H1 (cell line): Measurements from ENCODE around the gene IRF8. TPM values are rescaled to one million over a fixed set of nuclear protein-coding genes. Genes with fewer than 3 reads are reported as not detected.

Source experiments
- CTCF ChIA-PET: fragments of 300-600 bp; sonication (Branson Sonifier 250); formaldehyde crosslinking; loops from one replicate; lab custom pipeline; 2021; ENCODE audit not compliant: partially characterized antibody; lab: Charles Lee
- POLR2A ChIA-PET: fragments of 300-600 bp; sonication (Branson Sonifier 250); formaldehyde crosslinking; loops from one replicate; lab custom pipeline; 2021; ENCODE audit warnings: inconsistent platforms; ENCODE audit not compliant: partially characterized antibody; lab: Charles Lee
- DNase-seq, 2 experiments: peaks; one replicate each; pipeline versions ENCODE4 v3.0.0 to v3.0.0-alpha.2; 2010 to 2022; ENCODE audit warnings: low spot score in 2 of 2, low read depth in 1 of 2, mixed read lengths in 1 of 2
- FAIRE-seq: peaks from 2 replicates; lab custom pipeline; 2011; peaks lifted over from hg19 to GRCh38; lab: Jason Lieb, UNC
- H2AFZ ChIP-seq: 2 replicates; pipeline ENCODE4 v1.8.1; 2012; ENCODE audit warnings: low read length, inconsistent platforms
- H2AK5ac ChIP-seq: 2 replicates; pipeline ENCODE4 v1.6.1; 2013; ENCODE audit warnings: low read depth, low read length
- H2BK120ac ChIP-seq: replicated peaks from 2 replicates; pipeline ENCODE3; 2013; ENCODE audit warnings: low read depth, low read length, inconsistent platforms
- H2BK12ac ChIP-seq: 2 replicates; pipeline ENCODE4 v1.6.1; 2013; ENCODE audit warnings: low read depth, low read length
- H2BK15ac ChIP-seq: 2 replicates; pipeline ENCODE4 v1.6.1; 2013; ENCODE audit warnings: low read length
- H2BK20ac ChIP-seq: 2 replicates; pipeline ENCODE4 v1.6.1; 2013; ENCODE audit warnings: low read length
- H2BK5ac ChIP-seq: 2 replicates; pipeline ENCODE4 v1.6.1; 2013; ENCODE audit warnings: low read depth, low read length
- H3K14ac ChIP-seq: 2 replicates; pipeline ENCODE4 v1.6.1; 2013; ENCODE audit warnings: inconsistent platforms; ENCODE audit not compliant: insufficient read length
- H3K18ac ChIP-seq: 2 replicates; pipeline ENCODE4 v1.6.1; 2013; ENCODE audit warnings: low read length; ENCODE audit errors: extremely low read depth
- H3K23ac ChIP-seq: 2 replicates; pipeline ENCODE4 v1.6.1; 2013; ENCODE audit warnings: inconsistent platforms; ENCODE audit not compliant: insufficient read length
- H3K23me2 ChIP-seq: 2 replicates; pipeline ENCODE4 v1.6.1; 2013; ENCODE audit warnings: low read depth, low read length
- H3K27ac ChIP-seq: 2 replicates; pipeline ENCODE4 v1.6.1; 2011; ENCODE audit warnings: low read depth, low read length, inconsistent platforms
- H3K27me3 ChIP-seq, 4 experiments: replicated peaks in 1 of 4; 1 replicate in 1 of 4; 2 replicates in 3 of 4; pipeline versions ENCODE4 v1.6.1 to v1.8.1; 2011 to 2013; ENCODE audit warnings: low read length in 3 of 4, mild to moderate bottlenecking in 3 of 4, inconsistent platforms in 2 of 4, mixed read lengths in 2 of 4, moderate library complexity in 1 of 4; ENCODE audit not compliant: control insufficient read depth in 3 of 4, insufficient read depth in 3 of 4; ENCODE audit errors: extremely low read depth in 1 of 4
- H3K36me3 ChIP-seq, 4 experiments: 2 replicates each; pipeline versions ENCODE4 v1.6.1 to v1.8.1; 2011 to 2013; ENCODE audit warnings: mild to moderate bottlenecking in 4 of 4, low read length in 3 of 4, moderate library complexity in 2 of 4, control low read depth in 1 of 4, inconsistent platforms in 1 of 4; ENCODE audit not compliant: insufficient read depth in 4 of 4, control insufficient read depth in 2 of 4
- H3K4ac ChIP-seq: replicated peaks from 2 replicates; pipeline ENCODE3; 2013; ENCODE audit warnings: low read length, low read depth, mixed read lengths, inconsistent platforms; ENCODE audit not compliant: insufficient read length
- H3K4me1 ChIP-seq, 4 experiments: replicated peaks in 1 of 4; 1 replicate in 1 of 4; 2 replicates in 3 of 4; pipeline versions ENCODE4 v1.6.1 to v1.8.1; 2011 to 2013; ENCODE audit warnings: low read length in 3 of 4, inconsistent platforms in 2 of 4, mixed read lengths in 1 of 4; ENCODE audit not compliant: insufficient read depth in 4 of 4, control insufficient read depth in 3 of 4
- H3K4me2 ChIP-seq, 2 experiments: 2 replicates each; pipeline versions ENCODE4 v1.6.1 to v1.8.1; 2011 to 2013; ENCODE audit warnings: low read depth in 2 of 2, low read length in 2 of 2, control low read depth in 1 of 2, inconsistent platforms in 1 of 2, mild to moderate bottlenecking in 1 of 2; ENCODE audit not compliant: insufficient read depth in 1 of 2
- H3K4me3 ChIP-seq, 4 experiments: fragments of 200-600, 300-600 bp in 1 of 4; sonication (generic), shearing (Covaris generic), sonication (Bioruptor Twin) in 1 of 4; 2 replicates each; pipeline versions ENCODE4 v1.5.1 to v1.8.1; 2011 to 2016; ENCODE audit warnings: low read length in 4 of 4, low read depth in 3 of 4, control low read depth in 2 of 4, inconsistent platforms in 2 of 4, mild to moderate bottlenecking in 2 of 4, mixed read lengths in 1 of 4, moderate library complexity in 1 of 4; ENCODE audit not compliant: insufficient read depth in 2 of 4; ENCODE audit errors: extremely low read depth in 1 of 4
- H3K56ac ChIP-seq: replicated peaks from 2 replicates; pipeline ENCODE3; 2013; ENCODE audit warnings: low read depth, mild to moderate bottlenecking, mixed read lengths, low read length, inconsistent platforms; ENCODE audit not compliant: insufficient read length
- H3K79me1 ChIP-seq: 2 replicates; pipeline ENCODE4 v1.6.1; 2013; ENCODE audit warnings: low read depth, low read length, control low read depth
- H3K79me2 ChIP-seq, 2 experiments: 2 replicates each; pipeline versions ENCODE4 v1.6.1 to v1.8.1; 2012 to 2013; ENCODE audit warnings: low read length in 2 of 2, mild to moderate bottlenecking in 2 of 2, inconsistent platforms in 1 of 2; ENCODE audit not compliant: insufficient read depth in 2 of 2, control insufficient read depth in 1 of 2
- H3K9ac ChIP-seq, 4 experiments: replicated peaks in 1 of 4; 1 replicate in 1 of 4; 2 replicates in 3 of 4; pipeline versions ENCODE4 v1.6.1 to v1.8.1; 2011 to 2013; ENCODE audit warnings: low read depth in 3 of 4, low read length in 3 of 4, control low read depth in 2 of 4, mild to moderate bottlenecking in 2 of 4, moderate library complexity in 2 of 4, inconsistent platforms in 1 of 4; ENCODE audit errors: extremely low read depth in 1 of 4
- H3K9me3 ChIP-seq, 2 experiments: 2 replicates each; pipeline versions ENCODE4 v1.6.1 to v1.8.1; 2012 to 2013; ENCODE audit warnings: mild to moderate bottlenecking in 2 of 2, moderate library complexity in 2 of 2, control low read depth in 1 of 2, inconsistent platforms in 1 of 2, low read depth in 1 of 2, low read length in 1 of 2, mixed read lengths in 1 of 2; ENCODE audit not compliant: insufficient read depth in 2 of 2
- H4K20me1 ChIP-seq, 2 experiments: replicated peaks in 1 of 2; 2 replicates each; pipeline versions ENCODE3 to v1.8.1; 2011 to 2013; ENCODE audit warnings: inconsistent platforms in 2 of 2, low read length in 2 of 2, mild to moderate bottlenecking in 1 of 2; ENCODE audit not compliant: insufficient read depth in 2 of 2, control insufficient read depth in 1 of 2
- H4K5ac ChIP-seq: 2 replicates; pipeline ENCODE4 v1.6.1; 2013; ENCODE audit warnings: low read length, low read depth, mixed read lengths, inconsistent platforms; ENCODE audit not compliant: insufficient read length
- H4K8ac ChIP-seq: 2 replicates; pipeline ENCODE4 v1.8.0; 2013; ENCODE audit warnings: mild to moderate bottlenecking, moderate library complexity, low read length, inconsistent platforms; ENCODE audit not compliant: insufficient read depth; ENCODE audit errors: extremely low read depth
- H4K91ac ChIP-seq: replicated peaks from 2 replicates; pipeline ENCODE3; 2013; ENCODE audit warnings: low read length, mixed read lengths, inconsistent platforms; ENCODE audit not compliant: insufficient read length
- ATF2 ChIP-seq: IDR thresholded peaks from 2 replicates; pipeline ENCODE4 v1.6.1; 2012; ENCODE audit warnings: low read length, inconsistent platforms
- ATF3 ChIP-seq: IDR thresholded peaks from 2 replicates; pipeline ENCODE4 v1.6.1; 2011; ENCODE audit warnings: low read depth, mild to moderate bottlenecking, low read length; ENCODE audit not compliant: insufficient read depth
- KDM1A ChIP-seq: fragments of 200-600, 300-600 bp; sonication (generic); IDR thresholded peaks from 2 replicates; pipeline ENCODE4 v1.7.1; 2016; ENCODE audit warnings: mild to moderate bottlenecking, low read length, borderline replicate concordance
- KDM4A ChIP-seq: IDR thresholded peaks from one replicate; pipeline ENCODE4 v1.7.1; 2012; ENCODE audit warnings: low read depth, mild to moderate bottlenecking, moderate library complexity, low read length, inconsistent platforms; ENCODE audit not compliant: severe bottlenecking
- MAFK ChIP-seq: IDR thresholded peaks from 2 replicates; pipeline ENCODE4 v1.6.1; 2012; ENCODE audit warnings: low read depth, mild to moderate bottlenecking, improper control_type of control experiment, low read length
- RBBP5 ChIP-seq: IDR thresholded peaks from 2 replicates; pipeline ENCODE4 v1.7.1; 2012; ENCODE audit warnings: low read depth, mild to moderate bottlenecking, inconsistent platforms, low read length, moderate library complexity, borderline replicate concordance
- SIN3A ChIP-seq, 2 experiments: IDR thresholded peaks in 1 of 2; conservative IDR thresholded peaks in 1 of 2; 2 replicates each; pipeline ENCODE4 v1.6.1; 2011 to 2012; ENCODE audit warnings: low read length in 2 of 2, improper control_type of control experiment in 1 of 2, low read depth in 1 of 2, mild to moderate bottlenecking in 1 of 2
- SUZ12 ChIP-seq: fragments of 200-600 bp; sonication (generic); IDR thresholded peaks from 2 replicates; pipeline ENCODE4 v1.6.1; 2012; ENCODE audit warnings: mild to moderate bottlenecking, inconsistent platforms, low read length, moderate library complexity, mixed read lengths
- TCF12 ChIP-seq: IDR thresholded peaks from 2 replicates; pipeline ENCODE4 v1.6.1; 2011; ENCODE audit warnings: low read depth, mild to moderate bottlenecking, low read length
- ZNF274 ChIP-seq: IDR thresholded peaks from 2 replicates; pipeline ENCODE4 v1.7.0; 2012; ENCODE audit warnings: low read length, borderline replicate concordance; ENCODE audit errors: extremely low read depth
- WGBS, 2 experiments: shearing (Covaris generic) in 1 of 2; methylation state at CpG; one replicate each; pipeline versions ENCODE4 v1.1.6 to v1.1.7; 2013 to 2015; ENCODE audit warnings: low lambda C conversion rate in 2 of 2, mixed read lengths in 2 of 2, inconsistent platforms in 1 of 2, low coverage in 1 of 2, missing lambda C conversion rate in 1 of 2; ENCODE audit not compliant: insufficient replicate concordance in 2 of 2, insufficient coverage in 1 of 2, insufficient read length in 1 of 2; ENCODE audit errors: extremely low coverage in 1 of 2, missing lambda C conversion rate in 1 of 2; 5-methylcytosine and 5-hydroxymethylcytosine counted together
- polyA plus RNA-seq, 7 experiments: library from polyadenylated mRNA; depleted of rRNA in 3 of 7; stranded (reverse) in 5 of 7; unstranded in 2 of 7; fragments of >200 nt in 5 of 7; fragments of 200-250 nt in 2 of 7; gene quantifications; 1 replicate in 5 of 7; 2 replicates in 1 of 7; 4 replicates in 1 of 7; pipeline versions ENCODE4 v1.2.1 to v1.2.3, GENCODE V29; 2011 to 2013; ENCODE audit warnings: missing spikeins in 2 of 7, mixed read lengths in 2 of 7
- total RNA-seq: library from RNA; stranded (reverse); fragmentation: NEBNext Ultra II Directional; extraction: Animal tissue kit (Norgen Biotek cat#: 25700); gene quantifications from 2 replicates; pipeline ENCODE4 v1.2.1, GENCODE V29; 2021

The IRF8 gene
- total and polyA plus RNA-seq, 2 of the 8 experiments (the other 6 are each of a cell fraction or from before 2014, with no cell fraction given), result 0.35 to 2.0 TPM

- Histone ChIP-seq H2BK5ac (no peak overlapping the region), H3K14ac (no peak overlapping the region), H3K23ac (no peak overlapping the region), H4K5ac (no peak overlapping the region), H3K4me1 (no peaks in the 10 kb centered on the region), H3K9ac (no peak overlapping the region), H3K18ac (no peak overlapping the region), H3K9me3 (no peaks in the 10 kb centered on the region), H3K79me1 (no peaks in the 10 kb centered on the region), H2AK5ac (no peak overlapping the region), H2BK12ac (no peak overlapping the region), H3K27ac (no peak overlapping the region), H3K4ac (no peak overlapping the region), H2BK15ac (no peak overlapping the region), H2AFZ (no peak overlapping the region), H3K4me3 (no peak overlapping the region), H2BK20ac (no peak overlapping the region), H3K36me3 (no peaks in the 10 kb centered on the region), H3K23me2 (no peaks in the 10 kb centered on the region), H3K27me3 (peaks cover 0 to 2% (median 0%) of the 10 kb centered on the region in 4 experiments; a peak in 1 of 7 replicates), H3K4me2 (no peak overlapping the region), H2BK120ac (no peak overlapping the region), H3K56ac (no peak overlapping the region), H4K20me1 (no peaks in the 10 kb centered on the region), H3K79me2 (no peaks in the 10 kb centered on the region), H4K8ac (no peak overlapping the region; the same call in 1 of the 2 replicates), H4K91ac (no peak overlapping the region)
- 86% methylated on average over 14 of the region's 14 CpGs; no CpG with 5 or more reads in 1 of the 2 experiments for WGBS, 2 experiments
- FAIRE-seq (no peak), DNase-seq (no peak)
- ChIA-PET POLR2A (no interaction called here), CTCF (no interaction called here)
- TF ChIP-seq RBBP5, result no peak
- no peak for TF ChIP-seq SIN3A (conservative IDR thresholded peaks at IDR 0.05 in 1 of 2, IDR thresholded peaks at IDR 0.05 in 1 of 2; ENCODE audit: low read depth in 1 of 2, low read length in 2 of 2)
- no peak for TF ChIP-seq MAFK
- no peak for TF ChIP-seq ZNF274
- TF ChIP-seq KDM4A, result no peak
- no peak for TF ChIP-seq KDM1A
- TF ChIP-seq ATF3, result no peak
- TF ChIP-seq ATF2, result no peak
- no peak for TF ChIP-seq TCF12
- TF ChIP-seq SUZ12, result no peak
These were observed 49.8 kb downstream of the IRF8 start for GRCh38 chr16:85948616-85949265.
